Smooth muscle cell (in vitro differentiated cells): Measurements from ENCODE around the gene MTMR1. TPM values are rescaled to one million over a fixed set of nuclear protein-coding genes. Genes with fewer than 3 reads are reported as not detected.

Experiments
- DNase-seq: peaks from one replicate; lab custom pipeline; 2025; ENCODE audit not compliant: unreplicated experiment; lab: John Stamatoyannopoulos, UW
- H2AFZ ChIP-seq: fragments of 200-600 bp; sonication (generic); 2 replicates; pipeline ENCODE4 v1.6.0; 2016; ENCODE audit warnings: antibody characterized with exemption, low read depth, mild to moderate bottlenecking
- H3F3A ChIP-seq: fragments of 200-600 bp; sonication (generic); 2 replicates; pipeline ENCODE4 v1.6.0; 2017; ENCODE audit warnings: antibody characterized with exemption, low read depth
- H3K27ac ChIP-seq: fragments of 200-600 bp; sonication (generic); 2 replicates; pipeline ENCODE4 v1.5.1; 2016; ENCODE audit warnings: low read depth, mild to moderate bottlenecking
- H3K27me3 ChIP-seq: fragments of 200-600 bp; sonication (generic); 2 replicates; pipeline ENCODE4 v1.6.1; 2016; ENCODE audit warnings: low read depth, mild to moderate bottlenecking
- H3K36me3 ChIP-seq: fragments of 200-600 bp; sonication (generic); 2 replicates; pipeline ENCODE4 v1.5.1; 2016; ENCODE audit warnings: low read depth
- H3K4me1 ChIP-seq: fragments of 200-600 bp; sonication (generic); 2 replicates; pipeline ENCODE4 v1.5.1; 2016; ENCODE audit warnings: low read depth
- H3K4me2 ChIP-seq: fragments of 200-600 bp; sonication (generic); 2 replicates; pipeline ENCODE4 v1.6.0; 2016; ENCODE audit warnings: mild to moderate bottlenecking
- H3K4me3 ChIP-seq: fragments of 200-600 bp; sonication (generic); 2 replicates; pipeline ENCODE4 v1.5.1; 2016; ENCODE audit warnings: mild to moderate bottlenecking
- H3K79me2 ChIP-seq: fragments of 200-600 bp; sonication (generic); 2 replicates; pipeline ENCODE4 v1.6.0; 2016; ENCODE audit warnings: low read depth, mild to moderate bottlenecking
- H3K9ac ChIP-seq: fragments of 200-600 bp; sonication (generic); 2 replicates; pipeline ENCODE4 v1.6.0; 2016; ENCODE audit warnings: low read depth
- H3K9me3 ChIP-seq: fragments of 200-600 bp; sonication (generic); replicated peaks from 2 replicates; pipeline ENCODE4 v1.5.1; 2016; ENCODE audit warnings: low read depth
- H4K20me1 ChIP-seq: fragments of 200-600 bp; sonication (generic); 2 replicates; pipeline ENCODE4 v1.6.0; 2016; ENCODE audit warnings: low read depth
- CTCF ChIP-seq: fragments of 200-600 bp; sonication (generic); IDR thresholded peaks from 2 replicates; pipeline ENCODE4 v1.5.1; 2017; ENCODE audit warnings: borderline replicate concordance, mild to moderate bottlenecking, antibody characterized with exemption; ENCODE audit not compliant: insufficient read depth, poor library complexity, severe bottlenecking
- WGBS: methylation state at CpG from one replicate; pipeline ENCODE4 v1.1.7; 2016; ENCODE audit warnings: low lambda C conversion rate; 5-methylcytosine and 5-hydroxymethylcytosine counted together
- polyA plus RNA-seq: library from polyadenylated mRNA; unstranded; fragments of >200 nt; fragmentation: Nextera tagmentation; extraction: Ambion mirVana; gene quantifications from 2 replicates; pipeline ENCODE4 v1.2.1, GENCODE V29; 2016
- total RNA-seq: library from RNA; depleted of rRNA; stranded (reverse); fragments of >200 nt; gene quantifications from 2 replicates; pipeline ENCODE4 v1.2.3, GENCODE V29; 2014

MTMR1 gene
- total and polyA plus RNA-seq, 2 experiments from 2014 or later: 10.1 to 13.8 TPM

GRCh38 chrX:150698981-150699380 lies 5.8 kb downstream of the MTMR1 start:
- H3K36me3 ChIP-seq: no peaks in the 10 kb centered on the region
- peaks cover 7% of the 10 kb centered on the region for H3F3A ChIP-seq
- no peaks in the 10 kb centered on the region for H3K9me3 ChIP-seq
- 54% methylated on average over 2 of the region's 2 CpGs for WGBS
- H3K4me2 ChIP-seq: no peak overlapping the region
- no peak overlapping the region for H3K9ac ChIP-seq
- no peaks in the 10 kb centered on the region for H4K20me1 ChIP-seq
- peaks cover 16% of the 10 kb centered on the region for H3K79me2 ChIP-seq
- H3K4me1 ChIP-seq: peaks cover under 1% of the 10 kb centered on the region
- no peak for DNase-seq
- no peaks in the 10 kb centered on the region for H3K27me3 ChIP-seq
- H2AFZ ChIP-seq: no peak overlapping the region
- TF ChIP-seq CTCF: no peak
- no peak overlapping the region for H3K4me3 ChIP-seq
- no peak overlapping the region for H3K27ac ChIP-seq

- no peak overlapping the region for H3K9ac ChIP-seq
- no peak for DNase-seq
- no peak overlapping the region for H3K27ac ChIP-seq
- TF ChIP-seq CTCF: no peak
- H3K4me3 ChIP-seq: no peak overlapping the region
- H3K4me1 ChIP-seq: no peaks in the 10 kb centered on the region
- no peaks in the 10 kb centered on the region for H3K27me3 ChIP-seq
- H2AFZ ChIP-seq: no peak overlapping the region
- peaks cover 7% of the 10 kb centered on the region for H3F3A ChIP-seq
- H3K36me3 ChIP-seq: no peaks in the 10 kb centered on the region
- no peaks in the 10 kb centered on the region for H4K20me1 ChIP-seq
- H3K79me2 ChIP-seq: peaks cover 16% of the 10 kb centered on the region
- no peaks in the 10 kb centered on the region for H3K9me3 ChIP-seq
- H3K4me2 ChIP-seq: no peak overlapping the region
Observed at GRCh38 chrX:150700107-150700506, 6.9 kb downstream of the MTMR1 start.

GRCh38 chrX:150701377-150701776 lies 8.2 kb downstream of the MTMR1 start:
- H3F3A ChIP-seq: peaks cover 7% of the 10 kb centered on the region
- no peaks in the 10 kb centered on the region for H4K20me1 ChIP-seq
- peaks cover 16% of the 10 kb centered on the region for H3K79me2 ChIP-seq
- H3K27ac ChIP-seq: no peak overlapping the region
- no peaks in the 10 kb centered on the region for H3K4me1 ChIP-seq
- no peaks in the 10 kb centered on the region for H3K9me3 ChIP-seq
- H3K36me3 ChIP-seq: no peaks in the 10 kb centered on the region
- H3K4me3 ChIP-seq: no peak overlapping the region
- DNase-seq: no peak
- H3K4me2 ChIP-seq: no peak overlapping the region
- H3K9ac ChIP-seq: no peak overlapping the region
- TF ChIP-seq CTCF: no peak
- no peaks in the 10 kb centered on the region for H3K27me3 ChIP-seq
- 72% methylated on average over 1 of the region's 1 CpG for WGBS
- H2AFZ ChIP-seq: no peak overlapping the region

- 71% methylated on average over 1 of the region's 1 CpG for WGBS
- peak overlapping the region; percentile 62 for H3K4me2 ChIP-seq
- TF ChIP-seq CTCF: no peak
Observed at GRCh38 chrX:150702966-150703694, 9.9 kb downstream of the MTMR1 start.

More at GRCh38 chrX:150702966-150703694, 9.9 kb downstream of the MTMR1 start:
- Histone ChIP-seq H3K27me3 (no peaks in the 10 kb centered on the region), H3K27ac (peak overlapping the region; percentile 98), H3K9ac (peak overlapping the region; percentile 80), H4K20me1 (no peaks in the 10 kb centered on the region), H3K9me3 (no peaks in the 10 kb centered on the region), H3K36me3 (no peaks in the 10 kb centered on the region), H3F3A (peaks cover 7% of the 10 kb centered on the region), H3K4me3 (no peak overlapping the region), H3K4me1 (no peaks in the 10 kb centered on the region), H2AFZ (no peak overlapping the region), H3K79me2 (peaks cover 11% of the 10 kb centered on the region)
- DNase-seq: no peak
